Osteocyte (in vitro differentiated cells): Measurements from ENCODE around the gene GNG5. TPM values are rescaled to one million over a fixed set of nuclear protein-coding genes. Genes with fewer than 3 reads are reported as not detected.

ENCODE experiments used
- DNase-seq: peaks from one replicate; pipeline ENCODE4 v3.0.0; 2021; ENCODE audit warnings: mixed read lengths; ENCODE audit not compliant: unreplicated experiment; ENCODE audit errors: extremely low spot score
- H3K27ac Mint-ChIP-seq: one replicate; pipeline ENCODE4 v1.8.0; 2021; ENCODE audit warnings: mild to moderate bottlenecking, mixed read lengths; ENCODE audit not compliant: unreplicated experiment
- H3K27me3 Mint-ChIP-seq: one replicate; pipeline ENCODE4 v1.8.0; 2021; ENCODE audit warnings: mixed read lengths; ENCODE audit not compliant: unreplicated experiment
- H3K36me3 Mint-ChIP-seq: one replicate; pipeline ENCODE4 v1.8.0; 2021; ENCODE audit warnings: mixed read lengths; ENCODE audit not compliant: unreplicated experiment
- H3K4me1 Mint-ChIP-seq: one replicate; pipeline ENCODE4 v1.8.0; 2021; ENCODE audit warnings: mixed read lengths; ENCODE audit not compliant: unreplicated experiment
- H3K4me3 Mint-ChIP-seq: one replicate; pipeline ENCODE4 v1.8.0; 2021; ENCODE audit warnings: mild to moderate bottlenecking, moderate library complexity, mixed read lengths; ENCODE audit not compliant: unreplicated experiment
- H3K9me3 Mint-ChIP-seq: one replicate; pipeline ENCODE4 v1.8.0; 2021; ENCODE audit warnings: mixed read lengths; ENCODE audit not compliant: unreplicated experiment
- CTCF ChIP-seq: fragments of 200-600 bp; sonication (generic); IDR thresholded peaks from 2 replicates; pipeline ENCODE4 v1.5.0; 2021; ENCODE audit warnings: antibody characterized with exemption, mild to moderate bottlenecking, moderate library complexity
- total RNA-seq: library from RNA; stranded (reverse); gene quantifications from 2 replicates; pipeline ENCODE4 v1.2.1, GENCODE V29; 2021

GNG5 gene
- total RNA-seq, 1 donor from 2014 or later: 89.3 TPM

- DNase-seq: no peak
- Mint-ChIP-seq H3K9me3 (peaks cover 9% of the 10 kb centered on the region), H3K4me3 (peak overlapping the region; percentile 98), H3K27me3 (no peaks in the 10 kb centered on the region), H3K36me3 (peaks cover 13% of the 10 kb centered on the region), H3K4me1 (peaks cover 41% of the 10 kb centered on the region), H3K27ac (peak overlapping the region; percentile 97)
- TF ChIP-seq CTCF: peak; percentile 31
These were observed 1.5 kb downstream of the GNG5 start for GRCh38 chr1:84504580-84505492.

GRCh38 chr1:84502927-84503326, 3.5 kb downstream of the GNG5 start:
- Mint-ChIP-seq H3K27me3 (no peaks in the 10 kb centered on the region), H3K9me3 (no peaks in the 10 kb centered on the region), H3K4me3 (peak overlapping the region; percentile 33), H3K36me3 (peaks cover 11% of the 10 kb centered on the region), H3K27ac (no peak overlapping the region), H3K4me1 (peaks cover 39% of the 10 kb centered on the region)
- no peak for DNase-seq
- no peak for TF ChIP-seq CTCF

GRCh38 chr1:84497631-84498275, 8.6 kb downstream of the GNG5 start:
- Mint-ChIP-seq H3K36me3 (peaks cover 34% of the 10 kb centered on the region), H3K4me1 (peaks cover 17% of the 10 kb centered on the region), H3K4me3 (no peak overlapping the region), H3K9me3 (no peaks in the 10 kb centered on the region), H3K27me3 (no peaks in the 10 kb centered on the region), H3K27ac (no peak overlapping the region)
- DNase-seq: no peak
- no peak for TF ChIP-seq CTCF

GRCh38 chr1:84496498-84496897, 9.9 kb downstream of the GNG5 start:
- Mint-ChIP-seq H3K36me3 (peaks cover 36% of the 10 kb centered on the region), H3K27me3 (no peaks in the 10 kb centered on the region), H3K9me3 (no peaks in the 10 kb centered on the region), H3K4me3 (no peak overlapping the region), H3K27ac (no peak overlapping the region), H3K4me1 (peaks cover 10% of the 10 kb centered on the region)
- DNase-seq: no peak
- no peak for TF ChIP-seq CTCF

- DNase-seq: no peak
- no peaks in the 10 kb centered on the region for H3K27me3 Mint-ChIP-seq
- H3K4me3 Mint-ChIP-seq: no peak overlapping the region
- H3K27ac Mint-ChIP-seq: no peak overlapping the region
- TF ChIP-seq CTCF: no peak
- peaks cover 50% of the 10 kb centered on the region for H3K36me3 Mint-ChIP-seq
- no peaks in the 10 kb centered on the region for H3K9me3 Mint-ChIP-seq
- no peaks in the 10 kb centered on the region for H3K4me1 Mint-ChIP-seq
These were observed 12.6 kb downstream of the GNG5 start for GRCh38 chr1:84493747-84494146.
